Activated T-cell treated with anti-CD3 and anti-CD28 coated beads for 4 hours (primary cell): ENCODE results near the gene SQSTM1.
"Not testable (repeated sequence)": the region's sequence is repeated elsewhere in the genome, so short reads cannot be mapped to it uniquely, and the experiment has no call there.

Experiments used
- DNase-seq: peaks from one replicate; pipeline ENCODE4 v3.0.0-alpha.2; 2020

SQSTM1 gene

GRCh38 chr5:179820483-179821297 lies at the start of gene SQSTM1:
SQSTM1 (plus strand) TSS chr5:179820905; CDS start chr5:179820937, 32 bp downstream.
- peak; percentile 75 for DNase-seq

- no peak for DNase-seq
These were observed 49.3 kb upstream of the SQSTM1 start for GRCh38 chr5:179771311-179771895.

GRCh38 chr5:179772351-179772750 lies 48.4 kb upstream of the SQSTM1 start:
- no peak for DNase-seq

GRCh38 chr5:179773686-179774040 lies 47.0 kb upstream of the SQSTM1 start:
- no peak for DNase-seq

- no peak for DNase-seq
These were observed 46.3 kb upstream of the SQSTM1 start for GRCh38 chr5:179774442-179774841.

- no peak for DNase-seq
These were observed 44.2 kb upstream of the SQSTM1 start for GRCh38 chr5:179776411-179776938.

GRCh38 chr5:179777456-179777855 lies 43.2 kb upstream of the SQSTM1 start:
- no peak for DNase-seq

GRCh38 chr5:179777909-179778308 lies 42.8 kb upstream of the SQSTM1 start:
- no peak for DNase-seq

GRCh38 chr5:179778591-179778990 lies 42.1 kb upstream of the SQSTM1 start:
- no peak for DNase-seq

- DNase-seq = no peak
These were observed 40.9 kb upstream of the SQSTM1 start for GRCh38 chr5:179779826-179780225.

- DNase-seq = no peak
These were observed 40.3 kb upstream of the SQSTM1 start for GRCh38 chr5:179780362-179780761.

GRCh38 chr5:179781846-179782245 lies 38.9 kb upstream of the SQSTM1 start:
- DNase-seq = no peak

GRCh38 chr5:179783128-179783527 lies 37.6 kb upstream of the SQSTM1 start:
- no peak for DNase-seq

- no peak for DNase-seq
These were observed 33.8 kb upstream of the SQSTM1 start for GRCh38 chr5:179786861-179787260.

GRCh38 chr5:179788193-179788854 lies 32.4 kb upstream of the SQSTM1 start:
- DNase-seq = no peak

GRCh38 chr5:179789278-179789677 lies 31.4 kb upstream of the SQSTM1 start:
- not testable (repeated sequence) for DNase-seq

GRCh38 chr5:179791881-179792611 lies 28.7 kb upstream of the SQSTM1 start:
- DNase-seq = no peak

GRCh38 chr5:179792612-179793467 lies 27.9 kb upstream of the SQSTM1 start:
- no peak for DNase-seq

- no peak for DNase-seq
These were observed 27.1 kb upstream of the SQSTM1 start, which contains the start of gene LTC4S for GRCh38 chr5:179793468-179794139. LTC4S (plus strand) TSS chr5:179793986; CDS start chr5:179794081, 95 bp downstream.

- DNase-seq = no peak
These were observed 26.5 kb upstream of the SQSTM1 start for GRCh38 chr5:179794171-179794570.

GRCh38 chr5:179794575-179794974 lies 26.1 kb upstream of the SQSTM1 start:
- DNase-seq = no peak
